Stimulated activated CD4-positive, alpha-beta T cell treated with anti-CD3 and anti-CD28 coated beads, Interleukin-1b, Interleukin-23, amount 100 ng/mL, for 1 hour (primary cell): ENCODE measurements around the gene STAG3.
"Not testable (repeated sequence)": the region's sequence is repeated elsewhere in the genome, so short reads cannot be mapped to it uniquely, and the experiment has no call there.

Experiments used
- DNase-seq, 2 donors: peaks; one replicate each; pipeline ENCODE4 v3.0.0-alpha.2; 2020; ENCODE audit warnings: low read depth in 2 of 2

Gene STAG3

DNA sequence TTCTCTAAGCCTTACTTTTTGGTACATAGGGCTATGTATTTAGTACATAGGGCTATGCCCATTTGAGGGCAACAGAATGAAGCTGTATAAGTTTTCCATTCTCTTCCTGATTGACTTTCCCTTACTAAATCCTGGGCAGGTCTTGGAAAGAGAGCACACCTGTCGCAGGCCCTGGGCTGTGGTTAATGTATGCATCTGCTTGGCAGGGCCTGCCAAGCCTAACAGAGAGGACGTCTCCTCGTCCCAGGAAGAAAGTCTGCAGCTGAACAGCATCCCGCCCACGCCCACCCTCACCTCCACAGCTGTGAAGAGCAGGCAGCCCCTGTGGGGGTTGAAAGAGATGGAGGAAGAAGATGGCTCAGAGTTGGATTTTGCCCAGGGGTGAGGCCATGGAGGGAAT is 33.1 kb downstream of the STAG3 start:
- DNase-seq: no peak

DNA sequence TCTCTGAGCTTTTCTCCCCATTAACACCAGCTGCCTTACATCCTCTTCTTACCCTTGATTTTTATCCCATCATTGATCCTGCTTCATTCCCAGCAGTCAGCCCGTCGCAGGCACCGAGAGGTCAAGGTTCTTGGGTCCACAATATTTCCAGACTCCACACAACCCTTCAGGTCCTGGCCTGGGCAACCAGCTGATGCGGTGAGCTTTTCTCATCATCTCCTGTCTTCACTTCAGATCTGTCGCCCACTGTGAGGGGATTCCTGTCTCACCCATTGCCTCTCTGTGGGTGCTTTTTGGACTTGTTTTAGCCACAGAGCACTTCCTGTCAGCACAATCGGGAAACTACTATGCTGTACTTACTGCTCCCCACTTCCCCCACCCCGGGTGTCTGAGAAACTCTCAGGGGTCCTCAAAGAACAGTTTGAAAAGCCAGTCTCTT is 33.6 kb downstream of the STAG3 start:
- DNase-seq: no peak

GRCh38 chr7:100212631-100213286 is 35.0 kb downstream of the STAG3 start:
- no peak for DNase-seq

DNA sequence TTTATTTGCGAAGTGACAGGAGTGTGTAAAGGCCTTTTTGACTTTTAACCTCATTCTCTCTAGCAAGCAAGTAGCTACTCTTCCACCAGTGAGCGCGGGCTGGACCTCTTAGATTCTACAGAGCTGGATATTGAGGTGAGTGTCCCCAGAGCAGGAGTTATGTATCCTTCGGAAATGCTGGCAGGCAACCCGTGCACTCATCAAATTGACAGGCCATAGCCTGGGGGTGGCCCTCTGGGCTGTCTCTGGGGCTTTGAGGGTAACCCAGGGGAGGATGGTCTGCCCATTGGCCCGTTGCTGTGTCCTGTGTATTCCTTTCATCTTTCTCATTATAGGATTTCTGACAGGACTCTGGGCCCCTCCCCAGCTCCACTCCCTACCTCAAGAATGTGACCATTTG is 36.0 kb downstream of the STAG3 start:
- no peak for DNase-seq

DNA sequence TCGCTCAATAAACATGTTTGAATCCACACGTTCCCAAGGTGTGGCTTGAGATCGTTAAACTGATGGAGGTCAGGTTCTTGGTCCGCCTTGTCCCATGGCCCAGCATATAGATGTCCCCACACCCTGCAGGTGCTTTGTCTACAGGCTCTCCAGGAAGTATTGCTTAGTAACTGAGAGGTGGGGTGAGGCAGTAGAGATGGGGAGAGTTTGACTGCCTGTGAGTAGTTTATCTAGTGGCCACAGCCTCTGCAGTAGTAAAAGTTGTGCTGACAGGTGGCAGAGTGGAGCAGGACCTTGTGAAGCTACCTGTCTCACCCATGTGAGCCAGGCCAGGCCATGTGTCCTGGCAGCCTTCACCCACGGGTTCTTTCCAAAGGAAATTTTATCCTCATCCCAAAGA is 36.6 kb downstream of the STAG3 start:
- DNase-seq: not testable (repeated sequence)

GRCh38 chr7:100215895-100216294 is 38.2 kb downstream of the STAG3 start:
- no peak for DNase-seq

DNA sequence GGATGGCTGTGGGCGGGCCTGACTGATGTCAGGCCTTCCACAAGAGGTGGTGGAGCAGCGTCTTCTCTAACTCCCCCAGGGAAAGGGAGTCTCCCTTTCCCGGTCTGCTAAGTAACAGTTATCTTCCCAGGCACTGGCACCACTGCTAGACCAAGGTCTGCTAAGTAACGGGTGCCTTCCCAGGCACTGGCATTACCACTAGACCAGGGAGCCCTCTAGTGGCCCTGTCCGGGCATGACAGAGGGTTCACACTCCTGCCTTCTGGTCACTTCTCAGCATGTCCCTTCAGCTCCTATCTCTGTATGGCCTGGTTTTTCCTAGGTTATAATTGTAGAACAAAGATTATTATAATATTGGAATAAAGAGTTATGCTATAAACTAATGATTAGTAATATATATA is 40.2 kb downstream of the STAG3 start:
- peak; percentile 63 to 69 for DNase-seq

GRCh38 chr7:100219271-100219737 is 41.6 kb downstream of the STAG3 start:
- no peak for DNase-seq

DNA sequence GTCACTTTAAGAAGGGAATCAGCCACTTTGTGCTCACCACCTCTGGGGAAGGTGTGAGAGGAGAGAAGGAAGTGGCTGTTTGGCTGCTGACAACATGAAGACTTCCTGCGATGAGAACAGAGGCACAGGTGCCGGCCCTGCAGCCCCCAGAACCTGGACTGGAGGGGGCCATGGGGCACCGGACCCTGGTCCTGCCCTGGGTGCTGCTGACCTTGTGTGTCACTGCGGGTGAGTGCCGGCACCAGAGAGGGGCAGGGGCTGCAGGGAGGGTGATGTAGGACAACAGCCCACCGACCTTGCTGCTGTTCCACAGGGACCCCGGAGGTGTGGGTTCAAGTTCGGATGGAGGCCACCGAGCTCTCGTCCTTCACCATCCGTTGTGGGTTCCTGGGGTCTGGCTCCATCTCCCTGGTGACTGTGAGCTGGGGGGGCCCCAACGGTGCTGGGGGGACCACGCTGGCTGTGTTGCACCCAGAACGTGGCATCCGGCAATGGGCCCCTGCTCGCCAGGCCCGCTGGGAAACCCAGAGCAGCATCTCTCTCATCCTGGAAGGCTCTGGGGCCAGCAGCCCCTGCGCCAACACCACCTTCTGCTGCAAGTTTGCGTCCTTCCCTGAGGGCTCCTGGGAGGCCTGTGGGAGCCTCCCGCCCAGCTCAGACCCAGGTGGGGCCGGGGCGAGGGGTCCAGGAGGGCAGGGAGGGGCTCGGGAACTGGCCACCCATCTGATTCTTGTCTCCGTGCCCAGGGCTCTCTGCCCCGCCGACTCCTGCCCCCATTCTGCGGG is 42.3 kb downstream of the STAG3 start, which contains the start of gene PVRIG:
TSS of gene PVRIG (plus strand) at position 149 of the 785 bp plus-strand sequence. CDS start at position 171, 22 bp downstream.
- DNase-seq: not testable (repeated sequence)

GRCh38 chr7:100220586-100221230 is 43.0 kb downstream of the STAG3 start:
- DNase-seq: no peak

- peak; percentile 49 to 66 for DNase-seq
These were observed 43.6 kb downstream of the STAG3 start for GRCh38 chr7:100221231-100221718.

DNA sequence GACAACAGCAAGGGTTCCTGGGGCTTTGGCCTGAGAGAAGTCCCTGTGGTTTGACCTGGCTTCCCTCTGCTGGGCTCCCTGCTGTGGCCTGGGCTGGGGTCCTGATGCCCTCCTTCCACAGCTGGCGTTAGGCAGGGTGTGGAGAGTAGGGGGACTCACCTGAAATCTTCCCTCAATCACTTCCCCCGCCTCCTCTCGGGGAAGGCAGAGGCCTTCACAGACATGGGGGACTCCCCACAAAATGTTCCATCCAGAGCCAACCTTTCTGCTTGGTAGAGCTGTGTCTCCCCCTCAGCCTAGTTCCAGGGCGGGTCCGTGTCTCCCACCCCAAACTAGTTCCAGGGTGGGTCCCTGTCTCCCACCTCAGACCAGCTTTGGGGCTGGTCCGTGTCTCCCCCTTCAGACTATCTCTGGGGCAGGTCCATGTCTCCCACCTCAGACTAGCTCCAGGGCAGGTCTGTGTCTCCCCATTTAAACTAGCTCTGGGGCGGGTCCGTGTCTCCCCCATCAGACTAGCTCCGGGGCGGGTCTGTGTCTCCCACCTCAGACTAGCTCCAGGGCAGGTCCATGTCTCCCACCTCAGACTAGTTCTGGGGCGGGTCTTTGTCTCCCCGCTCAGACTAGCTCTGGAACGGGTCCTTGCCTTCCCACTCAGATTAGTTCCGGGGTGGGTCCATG is 44.2 kb downstream of the STAG3 start:
- no peak for DNase-seq

DNA sequence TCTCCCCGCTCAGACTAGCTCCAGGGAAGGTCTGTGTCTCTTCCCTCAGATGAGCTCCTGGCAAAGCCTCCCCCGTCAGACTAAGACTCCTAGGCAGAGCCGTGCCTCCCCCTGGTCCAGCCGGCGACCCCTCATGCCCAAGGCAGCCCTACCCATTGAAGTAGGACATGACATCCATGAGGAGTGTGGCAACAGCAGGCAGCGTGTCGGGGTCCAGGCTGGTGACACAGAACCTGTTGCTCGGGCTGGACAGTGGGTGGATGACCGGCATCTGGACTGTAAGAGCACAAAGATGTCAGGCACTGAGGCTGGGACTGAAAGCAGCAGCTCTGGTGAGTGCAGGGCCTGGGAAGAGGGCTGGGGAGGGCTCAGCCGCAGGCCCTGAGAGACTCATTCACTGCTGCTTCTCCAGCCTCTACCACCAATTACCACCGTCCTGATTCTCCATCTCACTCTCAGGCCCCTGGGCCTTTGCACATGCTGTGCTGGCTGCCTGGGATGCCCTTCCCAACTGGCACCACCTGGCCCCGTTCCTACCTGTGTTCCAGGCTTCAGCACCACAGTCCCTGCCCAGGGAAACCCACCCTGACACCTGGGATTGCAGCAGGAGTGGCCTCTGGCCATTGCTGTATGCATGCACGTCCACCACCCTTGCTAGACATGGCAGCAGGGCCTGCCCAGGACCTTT is 44.9 kb downstream of the STAG3 start:
- DNase-seq: no peak

GRCh38 chr7:100223376-100223927 is 45.7 kb downstream of the STAG3 start:
- not testable (repeated sequence) for DNase-seq

GRCh38 chr7:100224891-100225290 is 47.2 kb downstream of the STAG3 start:
- DNase-seq: not testable (repeated sequence)

- DNase-seq: not testable (repeated sequence)
These were observed 57.1 kb downstream of the STAG3 start for GRCh38 chr7:100234660-100235317.

- DNase-seq: not testable (repeated sequence)
These were observed 62.3 kb downstream of the STAG3 start for GRCh38 chr7:100239975-100240374.

DNA sequence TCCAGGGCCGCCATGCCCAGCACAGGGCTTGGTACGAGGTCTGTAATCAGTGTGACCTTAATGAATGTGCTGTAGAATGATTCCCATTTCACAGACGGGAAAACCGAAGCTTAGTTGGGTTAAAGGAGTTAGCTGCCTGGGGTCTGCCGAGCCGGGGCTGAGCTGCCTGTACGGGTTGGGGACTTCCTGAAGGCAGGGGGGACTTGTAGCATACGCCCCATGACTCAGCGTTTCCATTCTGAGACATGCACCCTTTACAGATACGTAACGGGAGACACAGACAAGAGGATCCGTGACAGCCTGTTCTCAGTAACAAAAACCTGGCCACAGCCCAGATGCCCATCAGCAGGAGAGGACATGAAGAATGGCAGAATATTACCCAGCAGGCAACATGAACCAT is 65.7 kb downstream of the STAG3 start:
- DNase-seq: peak in 1 of 2 donors; percentile 29

GRCh38 chr7:100244988-100245605 is 67.4 kb downstream of the STAG3 start:
- not testable (repeated sequence) for DNase-seq
